ENCODE results near the gene MT1E.
A peak's percentile ranks its signal among the peaks of the same experiment; 100 is the strongest.
"Not testable (repeated sequence)": the region's sequence is repeated elsewhere in the genome, so short reads cannot be mapped to it uniquely, and the experiment has no call there.

Gene MT1E

DNA sequence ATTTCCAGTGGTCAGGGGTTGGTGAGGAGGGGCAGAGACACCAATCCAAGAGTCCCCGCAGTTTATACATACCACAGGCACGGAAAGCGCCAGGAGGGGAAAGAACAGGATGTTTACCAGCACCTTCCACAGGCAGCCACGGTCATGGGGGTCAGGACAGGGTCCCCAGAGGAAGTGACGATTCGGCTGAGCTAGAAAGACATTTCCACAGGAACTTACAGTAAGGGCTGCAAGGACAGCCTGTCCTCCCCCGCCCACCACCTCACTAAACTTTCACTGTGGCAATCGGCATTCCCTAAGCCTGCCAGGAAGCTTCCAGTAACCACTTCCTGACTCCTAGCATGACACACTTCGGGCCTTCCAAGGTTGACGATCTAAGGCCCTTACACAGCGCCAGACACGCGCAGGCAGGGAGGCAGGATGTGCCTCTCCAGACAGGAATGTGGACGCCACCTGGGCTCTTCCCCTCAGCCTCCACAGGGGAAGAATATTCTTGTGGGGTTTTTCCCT, 18.4 kb upstream of the MT1E start:
- no peak for DNase-seq (ENCODE audit: low spot score)

DNA sequence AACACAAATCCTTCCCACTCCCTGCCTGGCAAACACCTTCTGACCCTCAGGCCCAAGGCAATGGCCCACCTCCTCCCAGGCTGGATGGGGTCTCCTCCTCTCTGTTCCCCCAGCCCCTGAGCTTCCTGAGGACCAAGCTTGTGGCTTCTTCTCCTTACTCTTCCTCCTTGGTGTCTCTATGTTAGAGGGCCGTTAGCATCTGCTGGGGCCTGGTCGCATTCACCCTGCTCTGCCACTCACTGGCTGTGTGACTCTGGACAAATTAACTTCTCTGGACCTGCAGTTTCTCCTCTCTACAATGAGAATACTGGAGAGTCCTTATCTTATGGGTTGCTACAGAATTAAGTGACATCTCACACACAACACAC, 17.9 kb upstream of the MT1E start:
- no peak for DNase-seq (ENCODE audit: low spot score)

DNA sequence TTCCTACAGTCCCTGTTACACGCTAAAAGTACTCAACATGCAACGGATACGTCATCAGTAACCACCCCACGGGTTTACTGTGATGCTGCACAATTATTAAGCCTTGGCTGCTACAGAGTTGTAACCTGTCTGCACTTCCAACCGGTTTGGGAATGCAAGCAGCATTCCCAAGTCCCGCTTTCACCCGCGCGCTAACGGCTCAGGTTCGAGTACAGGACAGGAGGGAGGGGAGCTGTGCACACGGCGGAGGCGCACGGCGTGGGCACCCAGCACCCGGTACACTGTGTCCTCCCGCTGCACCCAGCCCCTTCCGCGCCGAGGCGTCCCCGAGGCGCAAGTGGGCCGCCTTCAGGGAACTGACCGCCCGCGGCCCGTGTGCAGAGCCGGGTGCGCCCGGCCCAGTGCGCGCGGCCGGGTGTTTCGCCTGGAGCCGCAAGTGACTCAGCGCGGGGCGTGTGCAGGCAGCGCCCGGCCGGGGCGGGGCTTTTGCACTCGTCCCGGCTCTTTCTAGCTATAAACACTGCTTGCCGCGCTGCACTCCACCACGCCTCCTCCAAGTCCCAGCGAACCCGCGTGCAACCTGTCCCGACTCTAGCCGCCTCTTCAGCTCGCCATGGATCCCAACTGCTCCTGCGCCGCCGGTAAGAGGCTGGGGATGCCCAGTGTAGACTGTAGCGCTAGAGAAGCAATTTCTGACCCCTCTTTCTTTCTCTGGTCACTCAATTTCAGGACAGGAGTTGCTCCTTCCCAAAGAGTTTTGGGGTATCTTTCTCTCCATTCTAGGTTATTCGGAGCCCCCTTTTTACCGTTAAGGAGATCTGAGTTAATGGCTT, 17.3 kb upstream of the MT1E start, which contains the start of gene MT2A:
Gene MT2A, plus strand, starts transcription at position 542 of the 833 bp plus-strand sequence. Its CDS starts 72 bp downstream, at position 614.
- DNase-seq (ENCODE audit: low spot score), result peak; percentile 73

DNA sequence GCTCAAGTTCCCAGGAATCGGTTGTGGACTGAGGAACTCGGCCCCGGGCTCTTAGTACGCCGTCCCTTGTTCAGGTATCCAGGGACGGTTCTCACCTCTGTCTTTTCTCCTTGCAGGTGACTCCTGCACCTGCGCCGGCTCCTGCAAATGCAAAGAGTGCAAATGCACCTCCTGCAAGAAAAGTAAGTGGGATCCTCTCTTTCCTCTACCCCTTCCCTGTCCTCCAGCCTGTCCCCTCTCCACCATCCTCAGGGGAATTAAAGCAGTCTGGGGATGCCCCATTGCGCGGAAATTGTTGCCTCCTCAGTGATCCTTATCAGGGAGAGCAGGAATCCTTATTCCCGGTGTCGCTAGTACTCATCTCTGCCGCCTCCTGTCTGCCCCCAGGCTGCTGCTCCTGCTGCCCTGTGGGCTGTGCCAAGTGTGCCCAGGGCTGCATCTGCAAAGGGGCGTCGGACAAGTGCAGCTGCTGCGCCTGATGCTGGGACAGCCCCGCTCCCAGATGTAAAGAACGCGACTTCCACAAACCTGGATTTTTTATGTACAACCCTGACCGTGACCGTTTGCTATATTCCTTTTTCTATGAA, 16.6 kb upstream of the MT1E start:
- no peak for DNase-seq (ENCODE audit: low spot score)

DNA sequence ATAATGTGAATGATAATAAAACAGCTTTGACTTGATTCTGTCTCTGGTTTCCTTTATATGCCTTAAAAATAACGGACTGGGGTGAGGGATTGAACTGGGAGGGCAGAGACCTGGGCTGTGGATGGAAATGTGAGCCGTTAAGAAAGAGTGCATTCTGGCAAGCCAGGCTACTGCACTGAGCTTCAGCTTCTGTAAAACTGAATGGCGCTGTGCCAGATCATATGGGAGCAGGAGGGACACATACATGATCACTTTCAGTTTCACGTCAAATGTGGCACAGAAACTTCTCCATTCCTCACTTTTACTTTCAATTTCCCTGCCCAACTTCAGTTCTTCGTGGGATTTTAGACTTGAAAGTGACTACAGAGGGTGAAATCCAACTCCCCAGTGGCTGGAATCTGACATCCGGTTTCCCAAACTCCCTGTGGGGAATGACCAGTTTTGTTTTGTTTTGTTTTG, 16.1 kb upstream of the MT1E start:
- DNase-seq (ENCODE audit: low spot score), result peak; percentile 95

DNA sequence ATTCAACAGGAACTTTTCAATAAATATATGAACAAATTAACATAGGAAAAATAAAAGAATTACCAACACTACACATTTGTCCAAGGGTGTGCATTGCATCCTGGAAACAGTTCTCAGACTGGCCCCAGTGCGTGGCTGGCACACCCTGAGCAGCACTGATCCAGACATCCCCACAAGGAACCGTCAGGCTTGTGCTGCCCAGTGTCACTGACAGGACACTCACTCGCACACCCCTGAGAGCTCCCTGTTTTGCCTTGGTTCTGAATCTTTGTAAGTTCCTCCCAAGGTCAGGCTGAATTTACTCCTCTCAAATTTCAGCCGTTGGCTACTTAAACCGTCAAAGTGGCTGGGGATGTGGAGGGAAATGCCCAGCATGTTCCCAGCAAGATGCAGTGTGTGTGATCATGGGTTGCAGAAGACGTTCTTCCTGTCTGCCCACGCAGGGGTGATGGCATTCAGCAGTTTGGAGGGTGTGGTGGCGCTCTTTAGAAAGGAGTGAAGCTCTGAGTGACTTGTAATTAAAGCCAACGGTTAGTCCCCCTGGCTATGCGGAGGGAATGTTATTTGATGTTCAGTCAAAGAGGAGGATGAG, 15.5 kb upstream of the MT1E start:
- peak; percentile 43 for DNase-seq (ENCODE audit: low spot score)

DNA sequence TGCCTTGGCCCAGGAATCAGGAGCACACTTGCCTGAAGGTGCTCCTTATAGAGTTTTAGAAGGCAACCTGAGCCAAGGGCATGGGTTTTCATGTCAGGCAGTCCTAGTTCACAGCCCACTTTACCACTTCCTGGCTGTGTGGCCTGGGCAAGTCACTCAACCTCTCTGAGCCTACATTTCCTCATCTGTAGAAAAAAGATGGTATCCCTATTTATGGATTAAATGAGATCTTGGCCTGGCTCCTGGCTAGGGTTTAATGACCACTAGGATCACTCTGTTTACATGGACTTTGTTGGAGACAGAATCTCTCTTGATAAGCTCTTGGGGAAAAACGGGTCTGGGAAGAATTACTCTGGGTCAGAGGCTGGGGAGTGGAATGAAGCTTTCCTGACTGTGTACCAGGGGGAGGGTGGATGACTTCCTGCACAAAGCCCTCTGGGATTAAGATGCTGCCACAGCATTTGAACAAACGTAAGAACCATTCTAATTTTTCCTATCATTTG, 14.9 kb upstream of the MT1E start:
- no peak for DNase-seq (ENCODE audit: low spot score)

DNA sequence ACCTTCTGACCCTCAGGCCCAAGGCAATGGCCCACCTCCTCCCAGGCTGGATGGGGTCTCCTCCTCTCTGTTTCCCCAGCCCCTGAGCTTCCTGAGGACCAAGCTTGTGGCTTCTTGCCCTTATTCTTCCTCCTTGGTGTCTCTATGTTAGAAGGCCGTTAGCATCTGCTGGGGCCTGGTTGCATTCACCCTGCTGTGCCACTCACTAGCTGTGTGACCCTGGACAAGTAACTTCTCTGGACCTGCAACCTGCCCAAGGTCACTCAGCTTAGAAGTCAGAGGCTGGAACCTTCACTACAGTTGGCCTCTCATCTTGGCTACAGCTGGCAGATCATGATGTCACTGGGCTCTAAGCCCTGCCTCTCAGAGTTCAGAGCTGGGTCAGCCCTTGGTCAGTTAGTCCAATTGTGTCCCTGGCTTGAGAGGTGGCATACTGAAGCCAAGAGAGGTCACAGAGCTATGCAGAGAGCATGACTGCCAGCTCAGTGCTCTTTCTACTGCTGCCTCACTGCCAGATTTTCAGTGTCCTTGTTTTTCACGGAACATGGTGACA, 14.2 kb upstream of the MT1E start:
- no peak for DNase-seq (ENCODE audit: low spot score)

DNA sequence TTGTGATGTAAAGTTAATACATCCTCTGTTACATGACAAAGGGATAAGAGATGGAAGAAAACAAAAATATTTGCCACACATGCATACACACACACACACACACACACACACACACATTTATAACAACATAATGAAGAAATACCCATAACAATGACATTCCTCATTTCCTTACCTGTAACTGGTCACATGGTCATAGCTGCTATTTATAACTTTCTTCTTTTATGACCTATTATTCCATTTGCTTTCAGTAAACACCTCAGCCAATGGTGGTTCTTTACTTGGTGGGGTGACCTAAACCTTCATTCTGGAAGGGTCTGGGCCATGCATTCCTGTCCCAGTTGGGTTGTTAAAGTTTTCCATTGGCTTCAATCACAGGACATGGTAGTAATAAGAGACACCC, 11.9 kb upstream of the MT1E start:
- DNase-seq (ENCODE audit: low spot score), result no peak

DNA sequence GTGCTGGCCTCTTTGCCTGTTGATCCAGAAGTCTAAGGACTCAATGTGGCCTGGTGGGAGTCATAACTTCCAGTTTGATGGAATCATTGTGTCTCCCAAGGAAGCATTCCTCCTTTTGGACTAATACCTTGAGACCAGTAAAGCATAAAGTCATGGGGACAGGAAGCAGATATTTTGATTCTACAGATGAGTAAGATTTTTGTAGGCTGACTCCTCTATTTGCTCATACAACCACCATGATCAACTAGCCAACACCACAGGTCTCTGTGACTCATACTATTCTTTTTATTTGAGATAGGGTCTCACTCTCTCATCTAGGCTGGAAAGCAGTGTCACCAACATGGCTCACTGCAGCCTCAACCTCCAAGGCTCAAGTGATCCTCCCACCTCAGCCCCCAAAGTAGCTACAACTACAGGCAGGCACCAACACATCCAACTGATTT, 11.0 kb upstream of the MT1E start:
- DNase-seq (ENCODE audit: low spot score), result no peak

DNA sequence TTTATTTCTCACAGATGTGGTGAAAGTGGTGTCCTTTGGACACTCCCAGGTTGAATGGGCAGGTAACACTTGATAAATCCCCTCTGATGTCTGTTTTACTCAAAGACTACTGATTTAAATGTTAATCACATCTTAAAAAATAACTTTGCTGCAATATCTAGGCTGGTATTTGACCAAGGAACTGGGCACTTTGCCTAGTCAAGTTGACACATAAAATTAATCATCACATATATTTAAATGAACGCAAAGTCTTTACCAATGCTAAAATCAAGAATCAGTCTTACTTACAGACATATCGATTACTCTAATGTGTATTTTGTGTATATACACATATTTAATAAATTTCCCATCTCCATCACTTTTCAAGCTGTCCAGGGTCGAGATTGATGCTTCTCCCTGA, 10.2 kb upstream of the MT1E start:
- DNase-seq (ENCODE audit: low spot score), result no peak

DNA sequence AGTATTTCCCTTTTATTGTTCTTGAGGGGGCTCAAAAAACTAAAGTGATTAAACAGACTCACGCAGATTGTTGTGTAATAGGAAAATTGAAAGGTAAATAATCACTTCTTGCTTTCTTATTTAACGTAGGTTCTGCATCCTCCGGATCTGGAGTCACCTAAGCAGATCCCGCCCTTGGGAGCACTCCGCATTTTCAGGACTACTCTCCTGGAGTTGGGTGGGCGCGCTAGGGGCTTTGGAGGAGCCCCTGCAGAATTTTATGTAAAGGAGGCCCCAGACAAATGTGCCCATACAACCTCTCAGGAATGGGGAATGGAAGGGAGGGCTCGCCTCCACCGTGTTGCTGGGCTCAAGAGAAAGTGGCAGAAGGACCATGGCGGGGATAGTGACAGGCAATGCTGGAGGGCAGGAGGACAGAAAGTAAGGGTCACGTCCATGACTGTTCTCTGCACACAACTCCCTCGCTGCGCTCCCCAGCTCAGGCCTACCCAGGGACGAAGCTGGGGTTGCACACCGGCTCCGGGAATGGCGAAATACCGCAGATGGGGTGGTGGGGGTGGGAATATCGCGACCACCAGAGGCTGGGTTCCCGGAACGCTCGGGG, 8.9 kb upstream of the MT1E start:
- no peak for DNase-seq (ENCODE audit: low spot score)

DNA sequence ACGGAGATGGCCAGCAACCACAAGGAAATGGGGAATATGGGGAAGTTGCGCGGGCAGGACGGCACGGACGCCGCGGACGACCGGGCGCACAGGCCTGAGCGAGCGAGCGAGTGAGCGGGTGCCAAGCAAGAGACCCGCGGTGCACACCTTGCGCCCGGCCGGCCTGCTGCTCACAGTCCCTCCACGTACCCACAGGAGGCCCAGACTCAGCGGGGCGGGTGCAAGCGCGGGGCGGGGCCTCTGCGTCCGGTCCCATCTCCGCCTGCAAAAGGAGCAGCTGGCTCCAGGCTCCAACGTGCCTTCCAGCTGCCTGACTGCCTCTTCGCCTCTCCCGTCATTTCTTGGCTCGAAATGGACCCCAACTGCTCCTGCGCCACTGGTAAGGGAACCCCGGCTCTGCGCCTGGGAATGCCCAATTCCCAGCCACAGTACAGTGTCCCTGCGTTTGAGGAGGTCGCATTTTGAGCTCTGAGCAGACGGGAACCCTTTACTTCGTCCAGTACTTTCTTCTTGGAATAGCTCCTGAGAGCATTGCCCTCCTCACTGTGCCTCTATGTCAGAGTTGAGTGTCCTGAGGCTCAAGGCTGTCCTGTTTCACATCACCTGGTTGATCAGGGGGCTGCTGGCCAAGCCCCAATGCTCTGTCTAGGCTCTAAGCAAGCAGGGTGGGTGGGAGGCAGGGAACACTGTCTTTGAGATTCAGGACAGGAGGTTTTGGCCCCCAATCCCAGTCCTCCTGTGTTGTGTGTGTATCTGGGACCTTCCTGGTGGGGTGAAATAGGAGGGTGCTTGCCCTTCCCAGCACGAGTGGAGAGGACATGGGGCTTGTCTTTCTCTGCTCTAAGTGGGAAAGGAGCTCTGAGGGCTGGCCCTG, 8.1 kb upstream of the MT1E start:
- no peak for DNase-seq (ENCODE audit: low spot score)

DNA sequence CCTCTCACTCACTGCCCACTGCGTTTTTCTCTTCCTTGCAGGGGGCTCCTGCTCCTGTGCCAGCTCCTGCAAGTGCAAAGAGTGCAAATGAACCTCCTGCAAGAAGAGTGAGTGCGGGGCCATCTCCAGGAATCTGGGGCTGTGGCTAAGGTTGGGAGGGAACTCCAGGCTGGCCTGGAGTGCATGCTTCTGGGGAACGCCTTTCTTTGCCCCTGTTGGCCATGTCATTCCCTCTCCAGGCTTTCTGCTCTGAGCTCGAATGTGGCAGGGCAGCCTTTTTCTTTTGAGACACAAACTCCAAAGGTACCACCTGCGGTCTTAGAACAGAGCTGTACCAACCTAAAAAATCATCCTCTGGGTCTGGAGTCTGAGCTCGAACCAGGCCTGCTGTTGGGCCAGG, 7.4 kb upstream of the MT1E start:
- DNase-seq (ENCODE audit: low spot score), result no peak

DNA sequence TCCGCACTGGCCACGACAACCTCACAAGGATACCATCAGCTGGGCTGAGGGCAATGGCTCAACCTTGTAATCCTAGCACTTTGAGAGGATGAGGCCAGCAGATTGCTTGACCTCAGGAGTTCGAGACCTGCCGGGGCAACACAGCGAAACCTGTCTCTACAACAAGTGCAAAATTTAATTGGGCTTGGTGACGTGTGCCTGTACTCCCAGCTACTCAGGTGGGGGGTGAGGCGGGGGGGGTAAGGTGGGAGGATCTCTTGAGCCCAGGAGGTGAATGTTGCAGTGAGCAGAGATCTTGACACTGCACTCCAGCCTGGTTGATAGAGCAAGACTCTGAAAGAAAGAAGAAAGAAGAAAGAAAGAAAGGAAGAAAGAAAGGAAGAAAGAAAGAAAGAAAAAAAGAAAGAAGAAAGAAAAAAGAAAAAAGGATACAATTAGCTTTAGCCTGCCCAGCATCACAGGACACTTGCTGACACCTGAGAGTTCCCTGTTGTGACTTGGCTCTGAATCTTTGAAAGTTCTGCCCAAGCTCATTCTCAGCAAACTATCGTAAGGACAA, 5.2 kb upstream of the MT1E start:
- DNase-seq (ENCODE audit: low spot score), result no peak

DNA sequence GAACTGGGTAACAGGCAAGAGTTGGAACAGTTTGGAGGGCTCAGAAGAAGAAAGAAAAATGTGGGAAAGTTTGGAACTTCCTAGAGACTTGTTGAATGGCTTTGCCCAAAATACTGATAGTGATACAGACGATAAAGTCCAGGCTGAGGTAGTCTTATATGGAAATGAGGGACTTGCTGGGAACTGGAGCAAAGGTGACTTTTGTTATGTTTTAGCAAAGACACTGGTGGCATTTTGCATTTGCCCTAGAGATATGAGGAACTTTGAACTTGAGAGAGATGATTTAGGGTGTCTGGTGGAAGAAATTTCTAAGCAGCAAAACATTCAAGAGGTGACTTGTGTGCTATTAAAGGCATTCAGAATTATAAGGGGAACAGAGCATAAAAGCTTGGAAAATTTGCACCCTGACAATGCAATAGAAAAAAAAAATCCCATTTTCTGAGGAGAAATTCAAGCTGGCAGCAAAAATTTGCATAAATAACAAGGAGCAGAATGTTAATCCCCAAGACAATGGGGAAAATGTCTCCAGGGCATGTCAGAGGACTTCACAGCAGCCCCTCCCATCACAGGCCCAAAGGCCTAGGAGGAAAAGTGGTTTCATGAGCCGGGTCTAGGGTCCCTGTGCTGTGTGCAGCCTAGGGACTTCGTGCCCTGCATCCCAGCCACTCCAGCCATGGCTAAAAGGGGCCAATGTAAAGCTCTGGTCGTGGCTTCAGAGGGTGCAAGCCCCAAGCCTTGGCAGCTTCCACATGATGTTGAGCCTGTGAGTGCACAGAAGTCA, 3.7 kb upstream of the MT1E start:
- not testable (repeated sequence) for DNase-seq (ENCODE audit: low spot score)

DNA sequence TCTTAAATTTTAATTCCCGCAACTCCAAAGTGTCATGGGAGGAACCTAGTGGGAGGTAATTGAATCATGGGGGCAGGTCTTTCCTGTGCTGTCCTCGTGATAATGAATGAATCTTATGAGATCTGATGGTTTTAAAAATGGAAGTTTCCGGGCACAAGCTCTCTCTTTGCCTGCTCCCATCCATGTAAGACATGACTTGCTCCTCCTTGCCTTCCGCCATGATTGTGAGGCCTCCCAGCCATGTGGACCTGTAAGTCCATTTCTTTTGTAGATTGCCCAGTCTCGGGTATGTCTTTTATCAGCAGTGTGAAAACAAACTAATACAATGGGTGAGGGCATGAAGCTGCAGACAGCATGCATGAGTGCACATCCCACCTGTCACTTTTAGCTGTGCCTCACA, 2.4 kb upstream of the MT1E start:
- DNase-seq (ENCODE audit: low spot score), result not testable (repeated sequence)

DNA sequence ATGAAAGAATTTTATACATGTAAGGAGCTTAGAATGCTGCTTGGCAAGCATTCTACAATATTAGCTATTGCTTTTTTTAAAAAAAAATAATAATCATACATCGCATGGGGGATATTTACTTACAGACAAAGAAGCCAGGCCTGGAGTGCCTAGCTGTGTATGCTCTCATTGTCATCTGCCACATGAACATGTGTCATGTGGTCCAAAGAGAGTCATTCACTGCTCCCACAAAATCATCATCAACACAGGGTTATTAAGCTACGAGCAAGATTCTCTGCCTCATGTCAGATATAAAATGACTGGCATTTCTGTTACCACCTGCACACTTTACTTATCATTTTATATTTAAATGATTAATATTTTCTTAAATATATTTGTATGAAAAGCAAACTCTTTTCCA, 1.9 kb upstream of the MT1E start:
- no peak for DNase-seq (ENCODE audit: low spot score)

DNA sequence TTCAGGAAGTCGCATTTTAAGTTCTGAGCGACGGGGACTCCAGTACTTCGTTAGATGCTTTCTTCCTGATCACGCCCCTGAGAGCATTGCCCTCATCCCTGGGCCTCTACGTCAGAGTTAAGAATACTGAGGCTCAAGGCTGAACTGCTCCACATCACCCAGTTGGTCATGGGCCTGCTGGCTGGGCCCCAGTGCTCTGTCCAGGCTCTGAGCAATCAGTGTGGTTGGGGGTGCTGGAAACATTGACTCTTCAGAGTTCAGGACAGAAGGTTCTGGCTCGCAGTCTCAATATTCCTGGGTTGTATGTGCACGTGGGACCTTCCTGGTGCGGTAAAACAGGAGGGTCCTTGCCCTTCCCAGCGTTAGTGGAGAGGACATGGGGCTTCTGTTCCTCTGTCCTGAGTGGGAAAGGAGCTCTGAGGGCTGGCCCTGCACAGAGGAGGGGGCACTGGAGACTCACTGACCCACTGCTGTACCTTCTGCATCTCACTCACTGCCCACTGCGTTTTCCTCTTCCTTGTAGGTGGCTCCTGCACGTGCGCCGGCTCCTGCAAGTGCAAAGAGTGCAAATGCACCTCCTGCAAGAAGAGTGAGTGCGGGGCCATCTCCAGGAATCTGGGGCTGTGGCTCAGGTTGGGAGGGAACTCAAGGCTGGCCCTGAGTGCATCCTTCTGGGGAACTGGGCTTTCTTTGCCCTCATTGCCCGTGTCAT, 518 bp downstream of the MT1E start:
- no peak for DNase-seq (ENCODE audit: low spot score)
